Activated B cell treated with CpG ODN at 0.5 μM for 24 hours (primary cell): ENCODE results near the gene MMP14. TPM values are rescaled to one million over a fixed set of nuclear protein-coding genes. Genes with fewer than 3 reads are reported as not detected.
A peak's percentile ranks its signal among the peaks of the same experiment; 100 is the strongest.

Experiments
- ATAC-seq: fragments of 200-7000 bp; cut with Tn5 transposase; one replicate; pipeline ENCODE4 v1.10.0; 2021; ENCODE audit warnings: low read depth, mild to moderate bottlenecking, moderate library complexity
- CTCF ChIA-PET: fragments of 350-600 bp; sonication (Branson Sonifier 250); formaldehyde crosslinking; loops from one replicate; lab custom pipeline; 2021; ENCODE audit warnings: antibody characterized with exemption; lab: Charles Lee
- POLR2A ChIA-PET: fragments of 350-600 bp; sonication (Branson Sonifier 250); formaldehyde crosslinking; loops from one replicate; lab custom pipeline; 2021; ENCODE audit warnings: antibody characterized with exemption; lab: Charles Lee
- DNase-seq: peaks from one replicate; pipeline ENCODE4 v3.0.0; 2022
- H3K27ac Mint-ChIP-seq: one replicate; pipeline ENCODE4 v1.8.0; 2020; ENCODE audit warnings: mixed read lengths
- H3K27me3 Mint-ChIP-seq: one replicate; pipeline ENCODE4 v1.8.0; 2021; ENCODE audit warnings: mixed read lengths
- H3K36me3 Mint-ChIP-seq: one replicate; pipeline ENCODE4 v1.8.0; 2021; ENCODE audit warnings: low read depth, mixed read lengths
- H3K4me1 Mint-ChIP-seq: one replicate; pipeline ENCODE4 v1.8.0; 2021; ENCODE audit warnings: mixed read lengths
- H3K4me3 Mint-ChIP-seq: one replicate; pipeline ENCODE4 v1.8.0; 2020; ENCODE audit warnings: mild to moderate bottlenecking, mixed read lengths
- H3K9me3 Mint-ChIP-seq: one replicate; pipeline ENCODE4 v1.8.0; 2020; ENCODE audit warnings: mixed read lengths
- intact Hi-C: fragments of 100-400 bp; cut with micrococcal nuclease; formaldehyde crosslinking; loops from one replicate; pipeline ENCODE4 v1.15.1; 2024
- total RNA-seq: library from RNA; stranded (reverse); gene quantifications from 2 replicates; pipeline ENCODE4 v1.2.3, GENCODE V29; 2022
- TF ChIP-seq, protein P1 (sequence below): fragments of 200-600 bp; IDR thresholded peaks from one replicate; pipeline ENCODE4 v1.8.0; 2022; ENCODE audit warnings: antibody characterized with exemption, mild to moderate bottlenecking

MMP14 gene
- total RNA-seq, 1 donor from 2014 or later, result 4.1 TPM

DNA sequence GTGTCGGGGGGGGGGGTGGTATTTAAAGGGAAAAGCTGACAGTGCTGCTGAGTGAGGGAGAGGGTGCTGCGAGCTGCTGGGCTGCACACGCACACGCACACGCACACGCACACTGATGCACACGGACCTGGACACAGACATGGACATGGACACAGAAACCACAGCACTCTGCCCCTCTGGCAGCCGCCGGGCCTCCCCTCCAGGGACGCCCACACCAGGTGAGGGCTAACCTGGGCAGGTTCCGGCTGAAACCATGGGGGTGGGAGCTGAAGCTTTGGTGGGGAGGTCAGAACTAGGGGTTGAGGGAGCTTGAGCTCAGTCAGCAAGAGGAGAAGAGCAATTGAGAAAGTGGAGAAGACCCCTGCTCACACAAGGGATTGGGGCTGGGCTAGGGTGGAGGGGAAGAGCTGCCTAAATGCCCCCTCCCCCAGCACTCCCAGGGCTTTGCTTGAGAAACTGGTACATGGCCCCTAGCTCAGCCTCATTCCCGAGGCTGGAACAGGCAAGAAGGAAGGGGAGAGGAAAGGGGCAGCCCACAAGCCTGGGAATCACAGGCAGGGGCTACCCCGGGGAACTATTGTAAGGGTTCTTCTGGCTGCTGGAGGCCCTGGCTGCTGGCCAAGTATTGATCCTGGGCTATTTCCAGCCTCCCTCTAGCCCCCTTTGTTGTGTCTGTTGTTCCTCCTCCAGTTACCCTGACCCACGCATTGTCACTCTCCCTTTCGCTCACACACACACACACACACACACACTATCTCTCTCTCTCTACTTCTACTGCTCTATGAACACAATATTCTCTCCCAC lies 47.0 kb downstream of the MMP14 start, which contains the start of gene REM2:
REM2 (plus strand) TSS at position 50 of the 804 bp plus-strand sequence; CDS start at position 116, 66 bp downstream.
- TF ChIP-seq, protein P1, sequence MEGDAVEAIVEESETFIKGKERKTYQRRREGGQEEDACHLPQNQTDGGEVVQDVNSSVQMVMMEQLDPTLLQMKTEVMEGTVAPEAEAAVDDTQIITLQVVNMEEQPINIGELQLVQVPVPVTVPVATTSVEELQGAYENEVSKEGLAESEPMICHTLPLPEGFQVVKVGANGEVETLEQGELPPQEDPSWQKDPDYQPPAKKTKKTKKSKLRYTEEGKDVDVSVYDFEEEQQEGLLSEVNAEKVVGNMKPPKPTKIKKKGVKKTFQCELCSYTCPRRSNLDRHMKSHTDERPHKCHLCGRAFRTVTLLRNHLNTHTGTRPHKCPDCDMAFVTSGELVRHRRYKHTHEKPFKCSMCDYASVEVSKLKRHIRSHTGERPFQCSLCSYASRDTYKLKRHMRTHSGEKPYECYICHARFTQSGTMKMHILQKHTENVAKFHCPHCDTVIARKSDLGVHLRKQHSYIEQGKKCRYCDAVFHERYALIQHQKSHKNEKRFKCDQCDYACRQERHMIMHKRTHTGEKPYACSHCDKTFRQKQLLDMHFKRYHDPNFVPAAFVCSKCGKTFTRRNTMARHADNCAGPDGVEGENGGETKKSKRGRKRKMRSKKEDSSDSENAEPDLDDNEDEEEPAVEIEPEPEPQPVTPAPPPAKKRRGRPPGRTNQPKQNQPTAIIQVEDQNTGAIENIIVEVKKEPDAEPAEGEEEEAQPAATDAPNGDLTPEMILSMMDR, result no peak
- no peak for DNase-seq
- ChIA-PET POLR2A (interaction anchor here (0.6 to 9.4 kb wide), 10 partner anchors 11 to 1799 kb away, joined by 3 to 140 read pairs (median 4); partner anchors contain the start of genes DAD1, LRP10, PRMT5 and RBM23), CTCF (interaction anchor here (1.7 to 8.6 kb wide), 2 partner anchors 11 to 30 kb away, joined by 7 to 103 read pairs; partner anchors contain the start of gene LRP10)
- H3K36me3 Mint-ChIP-seq, result peaks cover 21% of the 10 kb centered on the region
- intact Hi-C loops, result loop anchor here (10.0 kb wide), 1 partner anchor 499 kb away; no protein-coding TSS in a partner anchor
- peaks cover 62% of the 10 kb centered on the region for H3K4me1 Mint-ChIP-seq
- H3K4me3 Mint-ChIP-seq, result peak within 1 kb of the TSS; percentile 7
- peak within 1 kb of the TSS; percentile 1 for H3K27ac Mint-ChIP-seq
- H3K27me3 Mint-ChIP-seq, result no peaks in the 10 kb centered on the region
- no peak for ATAC-seq
- H3K9me3 Mint-ChIP-seq, result no peaks in the 10 kb centered on the region

DNA sequence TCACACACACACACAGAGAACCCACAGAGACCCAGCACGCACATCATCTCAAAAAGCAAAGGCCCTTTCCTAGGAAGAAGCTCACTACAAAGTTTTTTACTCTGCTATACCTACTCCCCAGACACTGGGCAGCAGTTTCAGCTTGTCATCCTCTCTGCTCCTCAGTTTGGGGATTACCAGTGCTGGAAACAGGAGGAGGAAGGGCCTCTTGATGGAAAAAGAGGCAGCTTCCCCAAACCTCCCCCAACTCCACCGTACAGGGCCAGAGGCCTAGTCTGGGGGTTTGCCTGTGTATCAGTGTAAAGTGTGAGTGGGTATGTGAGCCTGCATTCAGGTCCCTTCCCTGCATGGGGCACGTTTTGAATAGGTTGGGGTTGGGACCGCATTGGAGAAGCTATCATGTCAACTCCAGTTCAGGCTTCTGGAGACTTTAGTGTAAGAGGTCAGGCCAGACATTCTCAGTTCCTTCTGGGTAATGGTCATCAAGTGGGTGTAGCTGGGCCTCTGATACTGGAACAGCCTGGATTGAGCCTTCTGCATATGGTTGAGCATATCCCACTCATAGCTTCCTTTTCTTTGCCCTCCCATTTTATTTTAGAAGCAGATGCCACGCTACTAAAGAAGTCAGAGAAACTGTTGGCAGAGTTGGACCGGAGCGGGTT lies 47.8 kb downstream of the MMP14 start:
- CTCF ChIA-PET, result interaction anchor here (8.6 kb wide), 1 partner anchor 12 kb away, joined by 103 read pairs; the partner anchor contains the start of gene LRP10
- H3K27ac Mint-ChIP-seq, result no peak overlapping the region
- ATAC-seq, result no peak
- no peak for DNase-seq
- POLR2A ChIA-PET, result interaction anchor here (0.6 to 9.4 kb wide), 8 partner anchors 12 to 322 kb away, joined by 3 to 140 read pairs (median 4); partner anchors contain the start of genes LRP10 and RBM23
- TF ChIP-seq, protein P1, result no peak
- H3K4me3 Mint-ChIP-seq, result peak overlapping the region; percentile 6
- no peaks in the 10 kb centered on the region for H3K9me3 Mint-ChIP-seq
- no peaks in the 10 kb centered on the region for H3K27me3 Mint-ChIP-seq
- H3K4me1 Mint-ChIP-seq, result peaks cover 70% of the 10 kb centered on the region
- H3K36me3 Mint-ChIP-seq, result peaks cover 12% of the 10 kb centered on the region
- intact Hi-C loops, result loop anchor here (10.0 kb wide), 1 partner anchor 499 kb away; no protein-coding TSS in a partner anchor

DNA sequence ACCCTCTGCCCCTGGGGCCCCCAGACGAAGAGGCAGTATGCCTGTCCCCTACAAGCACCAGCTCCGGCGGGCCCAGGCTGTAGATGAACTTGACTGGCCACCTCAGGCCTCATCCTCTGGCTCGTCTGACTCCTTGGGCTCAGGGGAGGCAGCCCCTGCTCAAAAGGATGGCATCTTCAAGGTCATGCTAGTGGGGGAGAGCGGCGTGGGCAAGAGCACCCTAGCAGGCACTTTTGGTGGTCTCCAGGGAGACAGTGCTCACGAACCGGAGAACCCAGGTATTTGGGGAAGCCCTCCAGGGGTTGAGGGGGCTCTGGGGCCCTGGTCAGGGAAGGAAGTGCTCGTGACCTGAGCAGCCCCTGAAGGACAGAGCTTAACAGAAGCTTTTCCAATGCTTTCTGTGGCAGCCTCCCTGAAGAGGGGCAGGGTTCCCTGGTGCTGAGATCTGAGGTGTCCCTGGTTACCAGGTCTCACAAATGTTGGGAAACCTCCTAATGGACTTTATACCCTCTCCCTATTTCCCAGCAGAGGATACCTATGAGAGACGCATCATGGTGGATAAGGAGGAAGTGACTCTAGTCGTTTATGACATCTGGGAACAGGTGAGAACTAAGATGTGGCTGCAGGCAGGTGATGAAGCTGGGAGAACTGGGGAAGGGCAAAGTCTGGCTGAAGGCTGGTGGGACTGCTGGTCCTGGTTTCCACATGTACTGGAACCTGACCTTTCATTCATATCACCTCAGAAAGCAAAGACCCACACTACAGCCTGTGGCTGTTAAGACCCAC lies 48.5 kb downstream of the MMP14 start:
- no peaks in the 10 kb centered on the region for H3K9me3 Mint-ChIP-seq
- ATAC-seq (no peak), DNase-seq (no peak)
- ChIA-PET POLR2A (interaction anchor here (0.6 to 9.4 kb wide), 7 partner anchors 11 to 322 kb away, joined by 3 to 140 read pairs (median 5); partner anchors contain the start of genes LRP10 and RBM23), CTCF (interaction anchor here (2.1 to 8.6 kb wide), 3 partner anchors 12 to 314 kb away, joined by 6 to 103 read pairs (median 49); partner anchors contain the start of gene LRP10)
- H3K4me3 Mint-ChIP-seq, result peak overlapping the region; percentile 24
- H3K4me1 Mint-ChIP-seq, result peaks cover 77% of the 10 kb centered on the region
- intact Hi-C loops, result loop anchor here (5.0 to 10.0 kb wide), 4 partner anchors 63 to 500 kb away; partner anchors contain the start of gene PPP1R3E
- TF ChIP-seq, protein P1, result no peak
- peak overlapping the region; percentile 32 for H3K27ac Mint-ChIP-seq
- peaks cover 8% of the 10 kb centered on the region for H3K36me3 Mint-ChIP-seq
- no peaks in the 10 kb centered on the region for H3K27me3 Mint-ChIP-seq

- Mint-ChIP-seq H3K4me1 (peaks cover 83% of the 10 kb centered on the region), H3K9me3 (no peaks in the 10 kb centered on the region), H3K27me3 (no peaks in the 10 kb centered on the region), H3K4me3 (peak overlapping the region; percentile 90), H3K36me3 (peaks cover 12% of the 10 kb centered on the region), H3K27ac (peak overlapping the region; percentile 80)
- ChIA-PET CTCF (interaction anchor here (1.0 to 8.6 kb wide), 5 partner anchors 14 to 315 kb away, joined by 3 to 103 read pairs (median 6); partner anchors contain the start of genes CDH24, LRP10 and OXA1L), POLR2A (interaction anchor here (0.5 to 9.4 kb wide), 13 partner anchors 8 to 436 kb away, joined by 3 to 140 read pairs (median 4); partner anchors contain the start of genes LRP10, OXA1L, PABPN1 and RBM23)
- ATAC-seq, result no peak
- intact Hi-C loops, result loop anchor here (5.0 to 10.0 kb wide), 4 partner anchors 64 to 501 kb away; partner anchors contain the start of gene PPP1R3E
- no peak for DNase-seq
- TF ChIP-seq, protein P1, result no peak
These were observed 49.6 kb downstream of the MMP14 start for GRCh38 chr14:22885975-22886374.
